K562 (cell line): ENCODE results near the gene BFSP1. TPM values are rescaled to one million over a fixed set of nuclear protein-coding genes. Genes with fewer than 3 reads are reported as not detected.

ENCODE experiments used
- ATF2 ChIP-seq: sonication (generic); formaldehyde crosslinking; IDR thresholded peaks from 2 replicates; pipeline ENCODE4 v1.8.1; 2022; ENCODE audit warnings: missing genetic modification reagents
- BCLAF1 ChIP-seq, 2 experiments: fragments of 450-650 bp in 1 of 2; IDR thresholded peaks; 2 replicates each; pipeline ENCODE4 v1.6.1; 2011 to 2017; ENCODE audit warnings: low read depth in 2 of 2, antibody characterized with exemption in 1 of 2, borderline replicate concordance in 1 of 2, low read length in 1 of 2, mild to moderate bottlenecking in 1 of 2, mixed read lengths in 1 of 2; ENCODE audit not compliant: control insufficient read depth in 1 of 2
- BRF1 ChIP-seq: IDR thresholded peaks from 3 replicates; pipeline ENCODE4 v1.6.1; 2011; ENCODE audit warnings: borderline replicate concordance, mild to moderate bottlenecking; ENCODE audit not compliant: insufficient read length; ENCODE audit errors: extremely low read depth
- CC2D1A ChIP-seq: fragments of 450-650 bp; IDR thresholded peaks from 2 replicates; pipeline ENCODE4 v1.6.1; 2017; ENCODE audit warnings: mild to moderate bottlenecking
- CGGBP1 ChIP-seq: fragments of 250-450 bp; sonication (Bioruptor Pico); IDR thresholded peaks from 2 replicates; pipeline ENCODE4 v1.9.0; 2021; ENCODE audit warnings: mild to moderate bottlenecking
- CHD2 ChIP-seq: IDR thresholded peaks from 2 replicates; pipeline ENCODE4 v1.6.1; 2011; ENCODE audit warnings: low read depth, low read length
- CHD4 ChIP-seq: fragments of 200-600 bp; sonication (generic); IDR thresholded peaks from 3 replicates; pipeline ENCODE4 v1.6.1; 2012; ENCODE audit warnings: low read depth, mild to moderate bottlenecking, mixed read lengths, low read length, inconsistent platforms; ENCODE audit not compliant: insufficient read depth, insufficient replicate concordance, poor library complexity, severe bottlenecking
- ERF ChIP-seq: fragments of 450-650 bp; formaldehyde crosslinking; IDR thresholded peaks from 2 replicates; pipeline ENCODE4 v1.4.0; 2020; ENCODE audit warnings: mild to moderate bottlenecking, mixed read lengths
- ETV5 ChIP-seq: sonication (generic); formaldehyde crosslinking; IDR thresholded peaks from 2 replicates; pipeline ENCODE4 v1.4.0; 2020; ENCODE audit warnings: low read depth, mild to moderate bottlenecking, missing genetic modification reagents
- HDAC8 ChIP-seq: fragments of 450-650 bp; IDR thresholded peaks from 2 replicates; pipeline ENCODE4 v1.6.1; 2016; ENCODE audit warnings: mild to moderate bottlenecking, missing genetic modification characterization, moderate library complexity, missing compliant biosample characterization
- HIVEP1 ChIP-seq: fragments of 250-450 bp; sonication (Bioruptor Pico); IDR thresholded peaks from 2 replicates; pipeline ENCODE4 v1.4.0; 2020; ENCODE audit warnings: mild to moderate bottlenecking
- KDM5B ChIP-seq: fragments of 200-600 bp; sonication (generic); IDR thresholded peaks from 2 replicates; pipeline ENCODE4 v1.6.1; 2012; ENCODE audit warnings: low read depth, mild to moderate bottlenecking, moderate library complexity, low read length, control low read depth, inconsistent platforms; ENCODE audit not compliant: insufficient replicate concordance
- L3MBTL2 ChIP-seq: fragments of 450-650 bp; IDR thresholded peaks from 2 replicates; pipeline ENCODE4 v1.6.1; 2016; ENCODE audit warnings: mild to moderate bottlenecking, moderate library complexity
- MTA2 ChIP-seq: fragments of 450-650 bp; IDR thresholded peaks from 2 replicates; pipeline ENCODE4 v1.6.1; 2016; ENCODE audit warnings: low read depth
- PYGO2 ChIP-seq: fragments of 450-650 bp; IDR thresholded peaks from 2 replicates; pipeline ENCODE4 v1.6.1; 2016; ENCODE audit warnings: mild to moderate bottlenecking, missing genetic modification characterization, moderate library complexity, missing compliant biosample characterization
- RUNX1 ChIP-seq: sonication (generic); IDR thresholded peaks from 2 replicates; pipeline ENCODE4 v1.6.1; 2016; ENCODE audit warnings: antibody characterized with exemption, low read depth
- SNRNP70 ChIP-seq: fragments of 200-400 bp; formaldehyde crosslinking; optimal IDR thresholded peaks from 2 replicates; pipeline ENCODE3; 2017; ENCODE audit warnings: low read depth, low read length
- STAT5B ChIP-seq: fragments of 250-450 bp; sonication (Bioruptor Pico); IDR thresholded peaks from 2 replicates; pipeline ENCODE4 v1.8.0; 2021; ENCODE audit warnings: mild to moderate bottlenecking, inconsistent platforms
- USF1 ChIP-seq: sonication (generic); formaldehyde crosslinking; IDR thresholded peaks from 2 replicates; pipeline ENCODE4 v1.9.0; 2022; ENCODE audit warnings: mild to moderate bottlenecking, missing genetic modification reagents
- VEZF1 ChIP-seq: fragments of 200-800 bp; sonication (Bioruptor generic); IDR thresholded peaks from 2 replicates; pipeline ENCODE4 v1.6.1; 2017; ENCODE audit warnings: missing genetic modification characterization, missing compliant biosample characterization
- ZNF124 ChIP-seq: sonication (generic); formaldehyde crosslinking; IDR thresholded peaks from 2 replicates; pipeline ENCODE4 v1.8.1; 2022; ENCODE audit warnings: missing genetic modification reagents
- ZNF311 ChIP-seq: fragments of 250-450 bp; sonication (Bioruptor Pico); IDR thresholded peaks from 2 replicates; pipeline ENCODE4 v1.4.0; 2020; ENCODE audit warnings: mild to moderate bottlenecking, moderate library complexity
- ZNF316 ChIP-seq: fragments of 450-650 bp; IDR thresholded peaks from 2 replicates; pipeline ENCODE4 v1.6.1; 2016
- polyA plus RNA-seq, 8 experiments: library from polyadenylated mRNA; depleted of rRNA in 4 of 8; stranded (reverse) in 5 of 8; unstranded in 3 of 8; fragments of >200 nt; fragmentation: Nextera tagmentation in 2 of 8; fragmentation: Illumina TruSeq in 1 of 8; extraction: Ambion mirVana in 2 of 8; extraction: Trizol in 1 of 8; gene quantifications; 2 replicates each; pipeline versions ENCODE4 v1.2.1 to v1.2.3, GENCODE V29; 2011 to 2014; ENCODE audit warnings: inconsistent platforms in 1 of 8, missing spikeins in 1 of 8
- total RNA-seq, 7 experiments: library from RNA; depleted of rRNA in 6 of 7; stranded (reverse); fragments of >200 nt in 6 of 7; fragmentation: Illumina TruSeq in 2 of 7; extraction: Trizol in 2 of 7; gene quantifications; 2 replicates each; pipeline versions ENCODE4 v1.2.1 to v1.2.3, GENCODE V29; 2011 to 2021; ENCODE audit warnings: low replicate concordance in 1 of 7

BFSP1 gene
- total and polyA plus RNA-seq, 9 of the 15 experiments (the other 6 are each of a cell fraction or from before 2014, with no cell fraction given) = 0.09 to 0.86 (median 0.40) TPM

- TF ChIP-seq CHD4 = no peak
- no peak for TF ChIP-seq STAT5B (CRISPR knock-in tag)
- TF ChIP-seq VEZF1 (CRISPR knock-in tag) = no peak
- TF ChIP-seq RUNX1 = no peak
- TF ChIP-seq ATF2 (CRISPR knock-in tag) = no peak
- TF ChIP-seq PYGO2 = no peak
- no peak for TF ChIP-seq ERF (CRISPR knock-in tag)
- TF ChIP-seq CHD2 = no peak
- no peak for TF ChIP-seq ZNF316
- no peak for TF ChIP-seq KDM5B
- TF ChIP-seq HIVEP1 = no peak
- TF ChIP-seq MTA2 = peak; percentile 52; the same call in 1 of the 2 replicates
- no peak for TF ChIP-seq BCLAF1 (IDR thresholded peaks at IDR 0.05; ENCODE audit: borderline replicate concordance in 1 of 2, control insufficient read depth in 1 of 2, low read depth in 2 of 2, low read length in 1 of 2)
- no peak for TF ChIP-seq ZNF124
- TF ChIP-seq SNRNP70 = no peak
- no peak for TF ChIP-seq CGGBP1
- no peak for TF ChIP-seq BRF1
- TF ChIP-seq USF1 (CRISPR knock-in tag) = no peak
- TF ChIP-seq ZNF311 (CRISPR knock-in tag) = no peak
- no peak for TF ChIP-seq CC2D1A
- TF ChIP-seq ETV5 (CRISPR knock-in tag) = no peak
- no peak for TF ChIP-seq L3MBTL2
- no peak for TF ChIP-seq HDAC8 (tag)
These were observed 24.1 kb downstream of the BFSP1 start (continued) for GRCh38 chr20:17507032-17507431.
